Stimulated activated CD4-positive, alpha-beta T cell treated with anti-CD3 and anti-CD28 coated beads, Interleukin-4, amount 100 ng/mL, for 1 hour (primary cell): ENCODE results near the gene ADAMTS18.

ENCODE experiments used
- DNase-seq: peaks from one replicate; pipeline ENCODE4 v3.0.0-alpha.2; 2020

ADAMTS18 gene

GRCh38 chr16:77433146-77433545, 1.7 kb downstream of the ADAMTS18 start:
- no peak for DNase-seq

- DNase-seq: no peak
These were observed 2.6 kb downstream of the ADAMTS18 start for GRCh38 chr16:77432264-77432663.

- DNase-seq: no peak
These were observed 3.8 kb downstream of the ADAMTS18 start for GRCh38 chr16:77430787-77431585.

GRCh38 chr16:77430360-77430759, 4.5 kb downstream of the ADAMTS18 start:
- no peak for DNase-seq

- DNase-seq: no peak
These were observed 9.8 kb downstream of the ADAMTS18 start for GRCh38 chr16:77424871-77425604.

DNA sequence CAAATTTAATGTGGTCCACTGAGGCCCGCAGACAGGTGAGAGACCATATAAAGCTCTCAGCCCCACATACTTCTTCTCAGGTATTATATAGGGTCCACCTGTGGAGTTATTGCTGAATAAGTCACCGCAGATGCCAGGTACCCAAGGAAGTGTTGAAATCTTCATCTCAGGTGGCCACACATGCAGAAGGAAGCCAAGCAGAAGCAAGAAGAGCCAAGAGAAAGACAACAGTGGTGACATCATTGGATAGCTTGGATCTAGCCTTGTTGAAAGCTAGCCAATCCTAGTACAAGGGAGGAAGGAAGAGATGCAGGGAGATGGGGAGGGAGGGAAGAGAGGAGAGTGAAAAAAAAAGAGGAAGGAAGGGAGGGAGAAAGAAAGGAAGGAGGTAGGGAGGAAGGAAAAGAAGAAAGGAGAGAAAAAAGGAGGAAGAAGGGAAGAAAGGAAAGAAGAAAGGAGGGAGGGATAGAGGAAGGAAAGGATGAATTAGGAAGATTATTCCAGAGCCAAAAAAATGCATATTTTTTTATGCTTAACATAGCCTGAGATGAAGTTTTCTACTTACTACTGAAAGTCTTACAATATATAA, 12.5 kb downstream of the ADAMTS18 start:
- no peak for DNase-seq

DNA sequence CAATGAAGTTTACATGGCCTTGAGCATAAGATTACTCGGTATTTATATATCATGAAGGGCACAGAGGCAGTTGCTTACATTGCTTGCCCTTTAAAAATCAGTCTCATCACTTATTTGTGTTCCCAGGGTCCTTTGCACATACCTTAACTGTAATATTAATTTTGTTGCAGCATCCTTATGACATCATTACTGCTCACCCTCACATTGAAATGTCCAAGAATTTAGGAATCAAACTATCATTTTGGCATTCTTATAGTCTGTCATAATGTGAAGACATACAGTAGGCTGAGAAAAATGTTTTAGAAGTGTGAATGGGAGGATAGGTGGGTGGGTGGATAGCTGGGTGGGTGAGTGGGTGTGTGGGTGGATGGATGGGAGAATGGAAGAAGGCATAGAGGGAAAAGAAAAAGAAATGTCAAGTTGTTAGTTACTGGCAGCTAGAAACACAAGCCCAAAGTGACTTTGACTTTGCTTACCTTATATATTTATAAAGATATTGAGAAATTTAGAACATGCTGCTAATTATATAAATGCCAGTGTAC, 17.8 kb downstream of the ADAMTS18 start:
- DNase-seq: no peak

GRCh38 chr16:77414752-77415231, 20.0 kb downstream of the ADAMTS18 start:
- no peak for DNase-seq

DNA sequence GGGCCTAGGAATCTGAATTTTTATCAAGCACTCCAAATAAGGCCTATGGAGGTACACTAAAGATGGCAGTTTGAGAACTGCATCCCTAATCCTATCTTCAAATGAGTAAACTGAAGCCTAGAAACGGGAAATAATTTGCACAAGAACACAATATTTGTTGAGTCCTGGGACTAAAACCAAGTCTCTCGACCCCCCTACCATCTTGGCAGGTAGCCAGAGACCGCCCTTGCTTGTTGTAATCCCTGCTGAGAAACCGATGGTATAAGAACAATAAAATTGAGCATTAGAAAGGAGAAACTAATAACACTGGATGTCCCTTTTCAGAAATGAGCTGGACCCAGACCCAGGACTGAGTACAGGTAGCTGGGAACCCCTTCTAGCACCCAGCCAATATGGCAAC, 24.4 kb downstream of the ADAMTS18 start:
- DNase-seq: no peak

DNA sequence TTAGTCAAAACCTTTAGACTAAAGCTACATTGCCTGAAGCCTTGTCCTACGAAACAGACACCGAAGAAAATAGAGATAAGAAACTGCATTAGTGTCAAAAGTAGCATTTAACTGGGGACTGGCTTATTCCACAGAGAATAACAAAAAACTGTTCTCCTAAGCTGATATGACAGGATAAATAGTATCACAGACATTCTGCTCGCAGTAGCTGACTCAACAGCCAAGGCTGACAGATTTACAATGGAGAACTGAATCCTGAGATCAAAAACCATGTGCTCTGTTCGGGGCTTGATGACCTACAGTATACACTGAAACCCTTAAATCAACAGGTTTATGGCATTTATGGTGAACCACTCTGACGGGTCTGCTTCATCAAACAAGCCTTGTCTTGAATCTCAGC, 25.5 kb downstream of the ADAMTS18 start:
- DNase-seq: no peak

- no peak for DNase-seq
These were observed 26.2 kb downstream of the ADAMTS18 start for GRCh38 chr16:77408607-77409006.

- no peak for DNase-seq
These were observed 28.2 kb downstream of the ADAMTS18 start for GRCh38 chr16:77406680-77407079.

- no peak for DNase-seq
These were observed 30.1 kb downstream of the ADAMTS18 start for GRCh38 chr16:77404775-77405174.

DNA sequence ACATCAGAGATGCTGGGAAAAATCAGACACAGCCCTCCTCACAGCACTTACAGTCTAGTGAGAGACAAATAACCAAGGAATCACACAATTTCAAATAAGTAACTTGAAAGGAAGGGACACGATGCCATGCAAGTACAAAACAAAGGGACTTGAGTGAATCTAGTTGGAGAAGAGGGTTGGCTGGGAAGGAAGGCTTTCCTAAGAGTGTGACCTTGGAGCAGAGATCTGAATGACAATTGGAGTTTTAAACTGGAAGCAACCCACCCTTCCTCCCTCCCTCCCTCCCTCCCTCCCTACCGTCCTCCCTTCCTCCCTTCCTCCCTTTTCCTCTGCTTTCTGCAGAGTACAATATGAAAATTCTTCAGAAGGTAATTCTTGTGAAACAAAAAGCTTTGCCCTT, 31.1 kb downstream of the ADAMTS18 start:
- no peak for DNase-seq

DNA sequence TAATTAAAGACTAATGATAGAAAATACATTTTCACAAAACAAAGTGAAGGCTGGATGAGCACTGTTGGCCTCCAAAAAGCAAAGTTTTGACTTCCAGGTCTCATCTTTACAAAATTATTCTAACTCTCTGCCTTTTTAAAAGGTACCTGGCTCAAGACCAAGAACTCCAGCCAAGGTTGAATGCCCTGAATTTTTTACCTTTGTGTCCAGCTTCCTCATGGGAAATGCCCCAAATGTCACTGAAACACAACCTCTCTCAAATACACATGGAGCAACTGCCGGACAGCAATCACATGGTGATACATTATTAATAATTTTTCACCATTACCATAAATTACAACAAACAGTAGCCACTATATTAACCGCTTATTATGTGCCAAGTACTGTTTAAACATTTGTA, 32.2 kb downstream of the ADAMTS18 start:
- DNase-seq: no peak

DNA sequence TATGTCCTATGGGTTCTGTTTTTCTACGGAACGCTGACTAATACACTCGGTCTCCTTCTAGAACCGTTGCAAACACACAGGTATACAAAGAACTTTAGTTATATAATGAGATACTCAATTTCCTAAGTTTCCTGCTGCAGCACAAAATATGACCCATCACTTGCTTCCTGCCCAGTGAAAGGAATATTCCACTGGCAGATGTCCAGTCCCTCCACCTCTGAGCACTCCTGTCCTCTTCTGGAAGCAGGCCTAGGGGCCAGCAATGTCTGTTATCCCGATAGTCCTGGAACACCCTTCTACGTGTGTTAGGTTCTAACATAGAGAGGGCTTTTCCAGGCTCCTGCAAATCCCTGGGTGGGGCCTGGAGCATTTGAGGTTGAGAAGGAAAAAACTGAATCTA, 32.7 kb downstream of the ADAMTS18 start:
- DNase-seq: no peak

- no peak for DNase-seq
These were observed 35.3 kb downstream of the ADAMTS18 start for GRCh38 chr16:77399546-77399945.

DNA sequence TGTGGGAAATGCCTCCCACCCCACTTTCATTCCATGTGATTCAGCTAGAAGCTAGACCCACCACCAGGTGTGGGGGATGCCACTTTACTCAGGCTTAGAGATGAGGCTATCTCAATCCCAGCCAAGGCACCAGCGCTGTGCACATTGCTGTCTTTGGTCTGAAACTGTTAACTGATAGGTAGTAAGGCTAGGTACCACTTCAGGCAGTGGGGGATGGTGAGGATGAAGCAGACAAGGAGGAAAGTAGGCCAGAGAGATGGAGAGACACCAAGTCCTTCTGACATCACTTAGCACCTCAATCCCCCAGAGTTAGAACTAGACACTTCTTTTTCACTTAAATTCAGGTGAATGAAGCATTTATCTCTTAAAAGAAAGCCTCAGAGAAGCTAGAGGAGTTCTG, 35.8 kb downstream of the ADAMTS18 start:
- DNase-seq: no peak

DNA sequence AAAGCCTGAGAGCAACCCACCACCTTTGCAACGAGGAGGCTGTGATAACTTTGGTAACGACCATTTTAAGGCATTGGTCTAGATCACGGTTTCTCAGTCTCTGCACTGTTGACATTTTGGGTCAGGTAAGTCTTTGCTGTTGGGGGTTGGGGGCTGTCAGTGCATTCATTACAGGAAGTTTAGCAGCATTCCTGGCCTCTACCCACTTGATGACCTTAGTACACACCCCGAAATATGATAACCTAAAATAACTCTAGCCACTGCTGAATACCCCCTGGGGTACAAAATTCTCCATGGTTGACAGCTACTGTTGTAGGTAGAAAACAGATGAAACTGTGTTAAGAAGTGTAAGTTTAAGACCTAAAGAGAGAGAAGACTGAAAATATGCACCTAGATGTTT, 36.3 kb downstream of the ADAMTS18 start:
- DNase-seq: no peak

GRCh38 chr16:77396461-77396860, 38.4 kb downstream of the ADAMTS18 start:
- no peak for DNase-seq

DNA sequence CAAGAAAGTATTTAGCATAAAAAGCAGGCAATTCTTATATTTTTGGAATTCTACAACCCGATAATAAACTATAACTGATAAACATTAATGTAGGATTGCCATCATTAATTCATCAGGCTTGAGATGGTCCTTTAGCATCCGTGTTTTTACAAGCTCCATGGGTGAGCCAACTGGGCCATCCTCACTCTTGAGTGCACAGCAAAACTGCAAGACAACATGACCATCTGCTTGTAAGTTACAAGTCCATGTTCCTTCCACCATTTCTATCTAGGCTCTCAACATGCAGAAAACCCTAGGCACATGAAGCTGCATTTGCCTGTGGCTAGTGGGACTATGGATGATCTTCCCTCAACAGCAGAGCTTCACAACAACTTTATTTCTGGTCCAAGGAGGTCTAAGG, 40.1 kb downstream of the ADAMTS18 start:
- no peak for DNase-seq

GRCh38 chr16:77393955-77394354, 40.9 kb downstream of the ADAMTS18 start:
- no peak for DNase-seq

DNA sequence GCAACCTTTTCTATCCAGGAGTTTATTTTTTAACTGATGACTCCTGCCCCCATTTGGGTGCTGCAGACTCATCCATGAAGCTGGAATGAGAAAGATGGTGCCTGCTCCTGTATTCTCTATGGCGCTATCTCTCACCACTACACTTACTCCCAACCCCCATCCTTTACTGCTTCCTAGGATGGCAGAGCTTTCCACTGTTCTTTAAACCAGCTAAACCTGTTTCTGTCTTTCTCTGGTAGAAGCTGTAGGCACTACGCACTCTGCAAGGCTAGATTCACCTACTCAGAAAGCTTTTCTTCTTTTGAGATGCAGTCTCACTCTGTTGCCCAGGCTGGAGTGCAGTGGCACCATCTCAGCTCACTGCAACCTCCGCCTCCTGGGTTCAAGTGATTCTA, 47.0 kb downstream of the ADAMTS18 start:
- no peak for DNase-seq
